GM21367 (cell line): Measurements from ENCODE around the gene PRPF31.
"Not testable (repeated sequence)": the region's sequence is repeated elsewhere in the genome, so short reads cannot be mapped to it uniquely, and the experiment has no call there.

ENCODE experiments used
- ATAC-seq: cut with Tn5 transposase; IDR thresholded peaks from one replicate; pipeline ENCODE4 v1.9.1; 2021; ENCODE audit not compliant: unreplicated experiment

Gene PRPF31

GRCh38 chr19:54115109-54116063, at the start of gene PRPF31, which contains the start of gene TFPT:
Gene PRPF31 (plus strand): TSS chr19:54115754. CDS start chr19:54118279, 2,525 bp downstream.
Gene TFPT (minus strand): TSS chr19:54115657. CDS start chr19:54115269, 388 bp downstream.
- ATAC-seq, result peak; percentile 70

GRCh38 chr19:54069470-54069869, 46.1 kb upstream of the PRPF31 start:
- ATAC-seq, result no peak

GRCh38 chr19:54073829-54074228, 41.7 kb upstream of the PRPF31 start:
- ATAC-seq, result no peak

- ATAC-seq, result no peak
Observed at GRCh38 chr19:54074851-54075250, 40.7 kb upstream of the PRPF31 start.

GRCh38 chr19:54077334-54077733, 38.2 kb upstream of the PRPF31 start:
- ATAC-seq, result no peak

- ATAC-seq, result no peak
Observed at GRCh38 chr19:54081032-54081431, 34.5 kb upstream of the PRPF31 start, which contains the start of gene TARM1. Gene TARM1 (minus strand): TSS chr19:54081365. CDS start chr19:54081340, 25 bp downstream.

GRCh38 chr19:54084410-54084809, 31.1 kb upstream of the PRPF31 start:
- no peak for ATAC-seq

GRCh38 chr19:54094426-54095000, 21.0 kb upstream of the PRPF31 start:
- no peak for ATAC-seq

- ATAC-seq, result no peak
Observed at GRCh38 chr19:54095136-54095858, 20.3 kb upstream of the PRPF31 start.

- ATAC-seq, result not testable (repeated sequence)
Observed at GRCh38 chr19:54095859-54096616, 19.5 kb upstream of the PRPF31 start.

GRCh38 chr19:54096617-54097106, 18.9 kb upstream of the PRPF31 start:
- no peak for ATAC-seq

- no peak for ATAC-seq
Observed at GRCh38 chr19:54099190-54099902, 16.2 kb upstream of the PRPF31 start.

GRCh38 chr19:54099903-54100255, 15.7 kb upstream of the PRPF31 start:
- ATAC-seq, result not testable (repeated sequence)

- ATAC-seq, result no peak
Observed at GRCh38 chr19:54100561-54100960, 15.0 kb upstream of the PRPF31 start, which contains the start of gene OSCAR. Gene OSCAR (minus strand): TSS chr19:54100803. CDS start chr19:54100792, 11 bp downstream.

- peak; percentile 89 for ATAC-seq
Observed at GRCh38 chr19:54102421-54103169, 13.0 kb upstream of the PRPF31 start, which contains the start of gene NDUFA3. Gene NDUFA3 (plus strand): TSS chr19:54102855. CDS start chr19:54102879, 24 bp downstream.

- no peak for ATAC-seq
Observed at GRCh38 chr19:54104998-54105715, 10.4 kb upstream of the PRPF31 start.

- ATAC-seq, result no peak
Observed at GRCh38 chr19:54105796-54106195, 9.8 kb upstream of the PRPF31 start.

- ATAC-seq, result no peak
Observed at GRCh38 chr19:54106716-54107115, 8.8 kb upstream of the PRPF31 start.
